Spinal cord (tissue), 10 donors: ENCODE measurements around the gene CDKAL1. TPM values are rescaled to one million over a fixed set of nuclear protein-coding genes. Genes with fewer than 3 reads are reported as not detected.
A peak's percentile ranks its signal among the peaks of the same experiment; 100 is the strongest.

Experiments used
- DNase-seq, 6 donors: peaks; one replicate each; pipeline versions ENCODE4 v3.0.0 to v3.0.0-alpha.2; 2013 to 2015; ENCODE audit warnings: low spot score in 6 of 6, low read depth in 4 of 6
- H3K27ac ChIP-seq: one replicate; pipeline ENCODE4 v1.5.1; 2013; ENCODE audit warnings: low read depth, low read length, control low read depth
- H3K27me3 ChIP-seq: one replicate; pipeline ENCODE4 v1.6.1; 2013; ENCODE audit warnings: low read length; ENCODE audit not compliant: control insufficient read depth, insufficient read depth
- H3K36me3 ChIP-seq: one replicate; pipeline ENCODE4 v1.6.1; 2013; ENCODE audit warnings: low read length; ENCODE audit not compliant: control insufficient read depth, insufficient read depth
- H3K4me1 ChIP-seq: one replicate; pipeline ENCODE4 v1.6.1; 2013; ENCODE audit warnings: low read length; ENCODE audit not compliant: control insufficient read depth, insufficient read depth
- H3K4me3 ChIP-seq: one replicate; pipeline ENCODE4 v1.5.1; 2013; ENCODE audit warnings: low read depth, low read length, control low read depth
- H3K9me3 ChIP-seq: one replicate; pipeline ENCODE4 v1.6.1; 2013; ENCODE audit warnings: low read length; ENCODE audit not compliant: control insufficient read depth, insufficient read depth
- WGBS: methylation state at CpG from one replicate; pipeline ENCODE4 v1.1.5; 2013; ENCODE audit warnings: missing lambda C conversion rate; ENCODE audit not compliant: insufficient coverage; 5-methylcytosine and 5-hydroxymethylcytosine counted together
- polyA plus RNA-seq, 2 donors: library from polyadenylated mRNA; unstranded; fragments of 120-200 nt; gene quantifications; one replicate each; pipeline ENCODE4 v1.2.1, GENCODE V29; 2013; ENCODE audit not compliant: insufficient read length in 2 of 2
- total RNA-seq, 2 donors: library from RNA; depleted of rRNA in 1 of 2; stranded (reverse); fragments of 120-200 nt in 1 of 2; fragments of >200 nt in 1 of 2; gene quantifications; one replicate each; pipeline versions ENCODE4 v1.2.3 to v1.2.4, GENCODE V29; 2013 to 2014
- donor health status: healthy.

CDKAL1 gene
- total and polyA plus RNA-seq, 4 donors, result 15.1 to 34.2 (median 22.0) TPM

DNA sequence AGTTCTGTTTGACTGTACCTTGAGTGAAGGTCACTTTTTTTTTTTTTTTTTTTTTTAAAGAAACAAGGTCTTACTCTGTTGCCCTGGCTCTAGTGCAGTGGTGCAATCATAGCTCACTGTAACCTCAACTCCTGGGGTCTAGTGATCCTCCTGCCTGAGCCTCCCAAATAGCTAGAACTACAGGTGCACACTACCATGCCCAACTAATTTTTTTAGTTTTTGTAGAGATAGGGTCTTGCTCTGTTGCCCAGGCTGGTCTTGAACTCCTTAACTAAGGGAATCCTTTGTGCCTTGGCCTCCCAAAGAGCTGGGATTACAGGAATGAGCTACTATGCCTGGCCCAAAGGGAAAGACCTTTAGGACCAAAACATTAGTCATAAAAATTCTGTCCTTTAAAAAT lies 413.7 kb downstream of the CDKAL1 start:
- H3K4me1 ChIP-seq, result no peaks in the 10 kb centered on the region
- no peaks in the 10 kb centered on the region for H3K36me3 ChIP-seq
- H3K9me3 ChIP-seq, result peaks cover 1% of the 10 kb centered on the region
- no peak overlapping the region for H3K27ac ChIP-seq
- H3K4me3 ChIP-seq, result no peak overlapping the region
- H3K27me3 ChIP-seq, result no peaks in the 10 kb centered on the region
- no peak for DNase-seq

DNA sequence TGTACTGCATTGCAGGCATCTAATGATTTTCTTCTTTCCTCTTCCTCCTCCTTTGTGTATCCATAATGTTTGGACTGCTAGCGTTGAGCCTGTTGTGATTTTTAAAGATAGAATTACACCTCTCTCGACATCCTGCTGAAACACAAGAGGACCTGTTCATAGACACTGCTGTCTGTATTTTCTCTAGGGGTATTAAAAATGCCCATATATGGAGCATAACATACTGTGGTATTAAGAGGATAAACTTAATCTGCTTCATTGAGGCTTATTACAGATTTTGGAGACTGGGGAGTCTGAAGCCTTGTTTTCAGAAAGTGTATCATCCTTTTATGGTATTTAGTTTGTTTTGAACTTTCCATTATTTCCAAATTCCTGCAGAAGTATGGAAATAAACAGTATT lies 414.3 kb downstream of the CDKAL1 start:
- no peaks in the 10 kb centered on the region for H3K36me3 ChIP-seq
- no peaks in the 10 kb centered on the region for H3K4me1 ChIP-seq
- no CpG with 5 or more reads among the region's 2 CpGs for WGBS
- H3K4me3 ChIP-seq, result no peak overlapping the region
- peaks cover 1% of the 10 kb centered on the region for H3K9me3 ChIP-seq
- H3K27me3 ChIP-seq, result no peaks in the 10 kb centered on the region
- H3K27ac ChIP-seq, result no peak overlapping the region
- DNase-seq, result no peak

DNA sequence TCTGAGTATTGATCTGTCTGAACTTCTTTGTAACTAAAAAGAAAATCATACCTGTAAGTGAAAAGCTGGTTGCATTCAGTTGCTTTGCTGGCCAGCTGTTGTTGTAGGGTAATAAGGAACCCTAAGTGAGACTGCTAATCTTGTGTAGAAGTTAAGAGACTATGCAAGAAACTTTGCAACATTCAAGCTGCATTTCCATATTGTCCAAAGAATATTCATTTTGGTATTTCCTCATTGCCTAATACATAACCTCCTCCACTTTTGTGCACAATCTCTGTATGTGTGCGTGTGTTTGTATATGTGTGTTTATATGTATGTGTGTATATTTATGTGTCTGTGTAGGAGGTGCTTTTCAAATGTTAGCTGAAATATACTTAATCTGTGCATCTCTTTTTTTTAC lies 414.9 kb downstream of the CDKAL1 start:
- no peaks in the 10 kb centered on the region for H3K27me3 ChIP-seq
- no CpG with 5 or more reads among the region's 1 CpG for WGBS
- no peak overlapping the region for H3K27ac ChIP-seq

DNA sequence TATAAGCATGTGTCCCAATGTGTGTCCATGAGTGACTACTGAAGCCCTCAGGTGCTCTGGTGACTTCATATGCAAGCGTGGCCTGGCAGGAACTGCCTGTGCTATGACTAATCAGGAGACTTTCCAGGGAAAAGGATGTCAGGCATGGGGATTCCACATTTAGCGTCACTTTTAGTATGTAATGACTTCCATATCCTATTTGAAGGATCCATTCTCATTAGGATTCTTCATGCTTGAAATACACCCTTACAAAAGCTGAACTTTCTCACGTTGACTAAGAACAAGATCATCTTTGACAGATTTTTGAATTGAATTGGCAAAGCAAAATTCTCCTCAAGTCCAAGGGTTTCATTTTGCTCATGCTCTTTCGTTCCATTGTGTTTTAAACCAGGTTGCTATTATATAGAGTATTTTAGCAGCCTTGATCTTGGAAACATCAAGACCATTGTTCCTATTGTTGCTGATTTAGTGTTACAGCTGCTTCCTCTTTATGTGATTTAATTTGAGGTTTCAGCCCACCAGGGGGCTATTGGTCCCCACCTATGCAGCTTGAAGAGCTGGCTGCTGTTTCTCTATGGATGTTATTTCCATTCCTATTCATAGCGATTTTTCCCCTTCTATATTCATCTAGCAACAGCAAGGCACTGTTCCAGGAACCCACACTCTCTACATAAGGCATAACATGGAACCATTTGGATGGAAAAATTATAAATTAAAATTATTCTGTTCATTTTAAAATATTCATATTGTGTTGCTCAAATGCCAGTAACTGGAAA lies 418.6 kb downstream of the CDKAL1 start:
- Histone ChIP-seq H3K27ac (peak overlapping the region; percentile 11), H3K4me3 (no peak overlapping the region), H3K4me1 (no peaks in the 10 kb centered on the region), H3K27me3 (no peaks in the 10 kb centered on the region), H3K36me3 (no peaks in the 10 kb centered on the region), H3K9me3 (no peaks in the 10 kb centered on the region)
- 63% methylated on average over 2 of the region's 5 CpGs for whole genome bisulfite sequencing
- DNase-seq, result peak in 2 of 6 donors; percentile 87 to 93

More for the DNA sequence above, 414.9 kb downstream of the CDKAL1 start:
- Histone ChIP-seq H3K36me3 (no peaks in the 10 kb centered on the region), H3K9me3 (no peaks in the 10 kb centered on the region), H3K4me3 (no peak overlapping the region), H3K4me1 (no peaks in the 10 kb centered on the region)
- no peak for DNase-seq

DNA sequence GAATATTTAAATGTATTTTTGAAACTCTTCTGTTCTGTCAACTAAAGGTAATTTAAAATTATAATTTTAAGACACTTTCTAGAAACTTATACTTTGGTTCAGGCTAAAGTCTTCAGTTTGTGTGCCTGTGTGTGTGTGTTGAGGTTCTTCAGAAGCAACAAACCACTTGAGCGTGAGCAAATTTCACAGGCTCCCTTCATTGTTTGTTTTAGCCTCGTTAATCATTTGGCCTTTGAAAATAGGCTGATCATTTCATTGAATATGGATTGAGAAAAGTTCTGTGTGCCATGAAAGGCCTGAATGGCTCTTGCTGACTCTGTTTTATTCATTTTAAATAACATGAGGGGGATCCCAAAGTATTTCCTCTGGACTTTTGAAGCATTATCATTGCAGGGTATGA lies 420.1 kb downstream of the CDKAL1 start:
- peak in 1 of 6 donors; percentile 48 for DNase-seq
- no peaks in the 10 kb centered on the region for H3K36me3 ChIP-seq

DNA sequence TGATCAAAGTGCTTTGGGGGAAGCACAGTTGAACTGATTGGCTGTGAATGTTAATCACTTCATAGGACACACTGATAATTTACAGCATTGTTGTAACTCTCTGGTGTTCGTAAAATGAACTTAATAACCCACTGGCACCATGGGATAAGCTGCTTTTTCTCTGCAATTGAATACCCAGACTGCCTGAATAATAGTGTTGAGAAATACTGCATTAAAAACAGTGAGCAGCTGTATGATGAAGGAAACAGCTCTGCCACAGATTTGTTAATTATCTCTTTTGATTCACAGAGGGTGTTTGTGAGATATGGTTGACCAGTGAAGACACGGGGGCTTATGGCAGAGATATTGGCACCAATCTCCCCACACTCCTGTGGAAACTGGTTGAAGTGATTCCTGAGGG lies 420.9 kb downstream of the CDKAL1 start:
- peak in 2 of 6 donors; percentile 60 to 83 for DNase-seq
- no peaks in the 10 kb centered on the region for H3K27me3 ChIP-seq
- H3K36me3 ChIP-seq, result no peaks in the 10 kb centered on the region
- no CpG with 5 or more reads among the region's 2 CpGs for WGBS
- H3K4me3 ChIP-seq, result no peak overlapping the region
- no peaks in the 10 kb centered on the region for H3K4me1 ChIP-seq
- H3K9me3 ChIP-seq, result no peaks in the 10 kb centered on the region
- H3K27ac ChIP-seq, result no peak overlapping the region

More for the DNA sequence above, 420.1 kb downstream of the CDKAL1 start:
- Histone ChIP-seq H3K27ac (no peak overlapping the region), H3K4me1 (no peaks in the 10 kb centered on the region), H3K27me3 (no peaks in the 10 kb centered on the region), H3K4me3 (no peak overlapping the region), H3K9me3 (no peaks in the 10 kb centered on the region)
- no CpG with 5 or more reads among the region's 2 CpGs for WGBS

DNA sequence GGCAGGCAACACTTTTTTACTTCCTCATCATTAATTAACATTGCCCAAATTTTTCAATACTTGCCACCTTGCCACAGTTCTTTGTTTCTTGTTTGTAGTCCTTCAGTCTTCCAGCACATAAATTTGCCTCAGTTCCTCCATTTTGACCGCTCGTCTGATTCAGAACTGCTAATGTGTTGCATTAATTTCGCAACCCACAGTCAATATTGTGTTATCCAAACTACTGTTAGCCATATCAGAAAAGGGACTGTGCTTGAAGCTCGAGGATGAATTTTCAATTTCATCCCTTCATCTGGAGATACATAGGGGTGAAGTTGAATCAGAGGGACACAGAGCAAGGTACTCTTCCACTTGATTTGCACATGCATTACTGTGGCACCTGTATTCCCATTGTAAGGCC lies 421.5 kb downstream of the CDKAL1 start:
- H3K27me3 ChIP-seq, result no peaks in the 10 kb centered on the region

DNA sequence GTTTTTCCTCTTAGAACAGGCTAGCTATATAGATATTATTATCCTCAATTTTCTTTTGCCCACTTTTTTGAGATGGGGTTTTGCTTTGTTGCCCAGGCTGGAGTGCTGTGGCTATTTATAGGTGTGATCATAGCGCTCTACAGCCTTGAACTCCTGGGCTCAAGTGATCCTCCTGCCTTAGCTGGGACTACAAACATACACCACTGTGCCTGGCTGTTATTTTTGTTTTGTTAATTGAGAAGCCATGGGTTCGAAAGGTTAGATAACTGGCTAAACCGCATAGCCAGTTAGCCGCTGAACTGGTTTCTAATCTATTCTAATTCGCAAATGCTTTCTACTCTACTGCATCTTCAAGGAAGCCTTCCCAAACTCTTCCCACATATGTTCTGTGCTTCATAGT lies 425.8 kb downstream of the CDKAL1 start:
- H3K4me1 ChIP-seq, result no peaks in the 10 kb centered on the region
- WGBS, result 96% methylated on average over 4 of the region's 5 CpGs

More for the DNA sequence above, 421.5 kb downstream of the CDKAL1 start:
- H3K9me3 ChIP-seq, result no peaks in the 10 kb centered on the region
- no peaks in the 10 kb centered on the region for H3K4me1 ChIP-seq
- peak in 1 of 6 donors; percentile 31 for DNase-seq
- no peak overlapping the region for H3K27ac ChIP-seq
- H3K4me3 ChIP-seq, result no peak overlapping the region
- no CpG with 5 or more reads among the region's 4 CpGs for WGBS
- H3K36me3 ChIP-seq, result no peaks in the 10 kb centered on the region

DNA sequence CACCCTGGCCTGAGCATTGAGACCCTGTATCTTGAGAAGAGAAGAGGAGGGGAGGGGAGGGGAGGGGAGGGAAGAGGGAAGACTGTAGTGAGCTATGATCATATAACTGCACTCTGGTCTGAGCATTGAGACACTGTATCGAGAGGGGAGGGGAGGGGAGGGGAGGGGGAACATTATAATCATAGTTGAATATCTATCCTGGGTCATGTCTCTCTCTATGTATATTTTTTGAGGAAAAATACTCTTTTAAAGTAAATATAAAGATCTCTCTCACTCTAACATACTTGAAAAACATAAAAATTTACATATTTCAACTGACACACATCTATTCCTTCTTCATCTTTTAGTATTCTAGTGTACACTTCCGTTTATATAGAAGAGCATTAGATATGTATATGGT lies 431.0 kb downstream of the CDKAL1 start:
- no peak for DNase-seq
- Histone ChIP-seq H3K27me3 (no peaks in the 10 kb centered on the region), H3K9me3 (peaks cover 13% of the 10 kb centered on the region), H3K27ac (no peak overlapping the region), H3K4me1 (no peaks in the 10 kb centered on the region), H3K4me3 (no peak overlapping the region), H3K36me3 (no peaks in the 10 kb centered on the region)
- WGBS, result no CpG with 5 or more reads among the region's 2 CpGs

More for the DNA sequence above, 425.8 kb downstream of the CDKAL1 start:
- Histone ChIP-seq H3K4me3 (no peak overlapping the region), H3K27ac (no peak overlapping the region), H3K9me3 (no peaks in the 10 kb centered on the region), H3K27me3 (no peaks in the 10 kb centered on the region), H3K36me3 (no peaks in the 10 kb centered on the region)
- DNase-seq, result no peak

DNA sequence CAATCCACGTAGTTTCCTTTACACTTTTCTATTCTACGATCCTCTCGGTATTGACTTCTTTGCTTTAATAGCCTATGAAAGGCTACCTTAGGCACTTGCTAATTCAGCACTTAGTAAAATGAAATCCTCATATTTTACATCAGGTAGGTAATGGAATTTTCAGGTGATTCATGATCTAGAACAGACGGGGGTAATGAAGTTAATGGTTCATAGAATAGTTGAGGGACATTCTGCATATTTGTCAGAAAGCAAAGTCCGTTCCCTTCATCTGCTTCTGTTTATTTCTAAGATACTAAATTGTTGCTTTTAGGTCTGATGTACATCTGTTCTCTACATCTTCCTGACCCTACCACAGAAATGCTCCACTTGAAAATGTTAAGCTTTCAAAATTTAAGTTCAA lies 431.7 kb downstream of the CDKAL1 start:
- Histone ChIP-seq H3K4me1 (no peaks in the 10 kb centered on the region), H3K27ac (no peak overlapping the region), H3K4me3 (no peak overlapping the region), H3K9me3 (peaks cover 13% of the 10 kb centered on the region), H3K27me3 (no peaks in the 10 kb centered on the region), H3K36me3 (no peaks in the 10 kb centered on the region)
- DNase-seq, result no peak
- no CpG with 5 or more reads among the region's 5 CpGs for WGBS
